GM23338 (cell line): ENCODE results near the gene FOXJ2. TPM values are rescaled to one million over a fixed set of nuclear protein-coding genes. Genes with fewer than 3 reads are reported as not detected.

ENCODE experiments used
- ATAC-seq: fragments of 200-7000 bp; cut with Tn5 transposase; 3 replicates; pipeline ENCODE4 v1.9.1; 2020
- DNase-seq: peaks from one replicate; pipeline ENCODE4 v3.0.0-alpha.2; 2015; ENCODE audit warnings: low spot score
- H2AFZ ChIP-seq: fragments of 200-600 bp; sonication (generic); 2 replicates; pipeline ENCODE4 v1.8.0; 2016; ENCODE audit warnings: antibody characterized with exemption, mild to moderate bottlenecking, moderate library complexity
- H3F3A ChIP-seq: fragments of 200-600 bp; sonication (generic); replicated peaks from 2 replicates; pipeline ENCODE4 v1.8.0; 2017; ENCODE audit warnings: antibody characterized with exemption, mixed run types, low read depth
- H3K27ac ChIP-seq: fragments of 200-600 bp; sonication (generic); 2 replicates; pipeline ENCODE4 v1.6.1; 2016; ENCODE audit warnings: low read depth
- H3K27me3 ChIP-seq: fragments of 200-600 bp; sonication (generic); 2 replicates; pipeline ENCODE4 v1.8.0; 2016; ENCODE audit warnings: mild to moderate bottlenecking, mixed run types, moderate library complexity; ENCODE audit not compliant: insufficient read depth
- H3K36me3 ChIP-seq: fragments of 200-600 bp; sonication (generic); 2 replicates; pipeline ENCODE4 v1.8.0; 2016; ENCODE audit warnings: mild to moderate bottlenecking; ENCODE audit not compliant: insufficient read depth
- H3K4me1 ChIP-seq: fragments of 200-600 bp; sonication (generic); 2 replicates; pipeline ENCODE4 v1.8.0; 2016; ENCODE audit warnings: mild to moderate bottlenecking, moderate library complexity; ENCODE audit not compliant: insufficient read depth
- H3K4me2 ChIP-seq: fragments of 200-600 bp; sonication (generic); 2 replicates; pipeline ENCODE4 v1.7.1; 2017; ENCODE audit warnings: mixed run types
- H3K4me3 ChIP-seq: fragments of 200-600 bp; sonication (generic); 2 replicates; pipeline ENCODE4 v1.6.1; 2016; ENCODE audit warnings: mixed run types
- H3K79me2 ChIP-seq: fragments of 200-600 bp; sonication (generic); replicated peaks from 2 replicates; pipeline ENCODE4 v1.8.0; 2017; ENCODE audit warnings: mild to moderate bottlenecking; ENCODE audit not compliant: insufficient read depth
- H3K9me2 ChIP-seq: fragments of 200-600 bp; sonication (generic); 2 replicates; pipeline ENCODE4 v1.8.0; 2017; ENCODE audit not compliant: insufficient read depth
- H4K20me1 ChIP-seq: fragments of 200-600 bp; sonication (generic); replicated peaks from 2 replicates; pipeline ENCODE4 v1.8.0; 2017; ENCODE audit warnings: mild to moderate bottlenecking; ENCODE audit not compliant: insufficient read depth
- H3K27ac Mint-ChIP-seq: 2 replicates; pipeline ENCODE4 v1.8.0; 2020; ENCODE audit warnings: inconsistent platforms, mild to moderate bottlenecking, moderate library complexity, mixed read lengths
- H3K27me3 Mint-ChIP-seq: 3 replicates; pipeline ENCODE4 v1.8.0; 2022; ENCODE audit warnings: low read depth, mild to moderate bottlenecking, moderate library complexity, mixed read lengths, inconsistent platforms; ENCODE audit not compliant: insufficient read depth, poor library complexity
- H3K36me3 Mint-ChIP-seq: 3 replicates; pipeline ENCODE4 v1.8.0; 2021; ENCODE audit warnings: low read depth, mild to moderate bottlenecking, inconsistent platforms, moderate library complexity, mixed read lengths
- H3K4me1 Mint-ChIP-seq: 3 replicates; pipeline ENCODE4 v1.8.0; 2020; ENCODE audit warnings: mild to moderate bottlenecking, inconsistent platforms, mixed read lengths
- H3K4me3 Mint-ChIP-seq: 3 replicates; pipeline ENCODE4 v1.8.0; 2021; ENCODE audit warnings: moderate library complexity, mild to moderate bottlenecking, inconsistent platforms, mixed read lengths
- H3K9me3 Mint-ChIP-seq: 3 replicates; pipeline ENCODE4 v1.8.0; 2020; ENCODE audit warnings: moderate library complexity, mild to moderate bottlenecking, inconsistent platforms, mixed read lengths
- EZH2 ChIP-seq: fragments of 200-600 bp; sonication (generic); IDR thresholded peaks from one replicate; pipeline ENCODE4 v1.8.0; 2017; ENCODE audit warnings: antibody characterized with exemption, mild to moderate bottlenecking, low read depth; ENCODE audit not compliant: unreplicated experiment
- NANOG ChIP-seq: IDR thresholded peaks from 2 replicates; pipeline ENCODE4 v1.6.1; 2016; ENCODE audit warnings: antibody characterized with exemption, borderline replicate concordance
- POLR2AphosphoS5 ChIP-seq: IDR thresholded peaks from 2 replicates; pipeline ENCODE4 v1.6.1; 2016; ENCODE audit warnings: antibody characterized with exemption, low read depth
- ZNF331 ChIP-seq: fragments of 250-450 bp; sonication (Bioruptor Pico); IDR thresholded peaks from 2 replicates; pipeline ENCODE4 v1.5.0; 2020; ENCODE audit warnings: low read depth, mild to moderate bottlenecking, moderate library complexity
- polyA plus RNA-seq: library from polyadenylated mRNA; unstranded; fragments of >200 nt; fragmentation: Nextera tagmentation; extraction: Ambion mirVana; gene quantifications from 2 replicates; pipeline ENCODE4 v1.2.1, GENCODE V29; 2016
- total RNA-seq: library from RNA; depleted of rRNA; stranded (reverse); fragments of >200 nt; shearing (Covaris generic); gene quantifications from 2 replicates; pipeline ENCODE4 v1.2.3, GENCODE V29; 2014
- TF ChIP-seq, protein P1 (sequence below): IDR thresholded peaks from 2 replicates; pipeline ENCODE4 v1.6.1; 2016; ENCODE audit warnings: antibody characterized with exemption
- TF ChIP-seq, protein P2 (sequence below): fragments of 250-450 bp; sonication (Bioruptor Pico); IDR thresholded peaks from 2 replicates; pipeline ENCODE4 v1.5.0; 2020; ENCODE audit warnings: mild to moderate bottlenecking, moderate library complexity

Gene FOXJ2
- total and polyA plus RNA-seq, 2 experiments from 2014 or later, result 4.9 to 10.4 TPM

DNA sequence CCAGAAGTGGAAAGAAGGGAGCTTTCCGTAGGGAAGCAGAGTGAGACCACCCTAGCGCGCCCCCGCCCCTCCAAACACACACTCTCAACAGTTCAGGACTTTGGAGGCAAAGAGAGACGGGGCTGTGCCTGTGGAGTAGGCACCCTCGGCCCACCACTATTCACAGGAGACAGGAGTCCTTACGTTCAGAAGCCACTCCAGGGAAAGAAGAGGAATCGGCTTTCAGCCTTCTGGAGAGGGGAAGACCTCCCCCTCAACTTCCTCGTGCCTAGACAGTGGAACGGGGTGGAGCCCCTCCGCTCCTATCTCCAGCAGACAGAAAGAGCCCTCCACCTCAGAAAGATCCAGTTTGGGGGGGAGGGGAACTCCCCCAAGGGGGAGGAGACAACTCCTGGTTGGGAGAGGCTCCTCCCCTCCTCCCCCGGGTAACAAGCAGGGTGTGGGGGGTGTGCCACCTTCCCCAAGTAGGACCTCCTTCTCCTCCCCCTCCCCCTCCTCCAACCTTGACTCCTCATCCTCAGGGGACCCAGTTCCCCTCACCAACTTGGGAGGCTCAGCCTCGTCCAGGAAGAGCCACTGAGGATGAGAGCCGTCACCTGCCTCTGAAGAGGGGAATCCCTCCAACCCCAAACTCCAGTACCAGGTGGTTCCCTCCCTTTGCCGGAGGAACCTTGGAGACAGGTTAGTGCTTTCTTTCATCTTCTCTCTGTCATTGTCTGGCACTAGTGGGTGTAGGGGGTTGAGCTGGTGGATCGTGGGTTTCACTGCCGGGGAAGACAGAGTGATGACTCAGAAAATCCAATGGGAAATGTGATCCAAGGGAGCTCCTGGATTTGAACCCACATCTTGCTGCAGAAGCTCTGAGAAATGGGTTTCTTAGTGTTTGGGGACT is 883 bp downstream of the FOXJ2 start:
- Histone ChIP-seq H2AFZ (peak overlapping the region; percentile 77), H3K4me2 (peak overlapping the region; percentile 99), H3K27ac (peak overlapping the region; percentile 86), H3K9me2 (no peaks in the 10 kb centered on the region), H3K79me2 (peaks cover 13% of the 10 kb centered on the region), H3F3A (peaks cover 17% of the 10 kb centered on the region; the same call in 1 of the 2 replicates), H3K4me3 (peak overlapping the region; percentile 88), H3K27me3 (no peaks in the 10 kb centered on the region), H3K36me3 (no peaks in the 10 kb centered on the region), H3K4me1 (peaks cover 57% of the 10 kb centered on the region), H4K20me1 (0 out of 2 replicates have a peak, but pooled peaks cover 4% of the 10 kb centered on the region)
- H3K27ac Mint-ChIP-seq, result no peak overlapping the region
- no peaks in the 10 kb centered on the region for H3K9me3 Mint-ChIP-seq
- TF ChIP-seq ZNF331 (CRISPR knock-in tag), result no peak
- peak; percentile 79 for TF ChIP-seq POLR2AphosphoS5
- TF ChIP-seq, protein P1, sequence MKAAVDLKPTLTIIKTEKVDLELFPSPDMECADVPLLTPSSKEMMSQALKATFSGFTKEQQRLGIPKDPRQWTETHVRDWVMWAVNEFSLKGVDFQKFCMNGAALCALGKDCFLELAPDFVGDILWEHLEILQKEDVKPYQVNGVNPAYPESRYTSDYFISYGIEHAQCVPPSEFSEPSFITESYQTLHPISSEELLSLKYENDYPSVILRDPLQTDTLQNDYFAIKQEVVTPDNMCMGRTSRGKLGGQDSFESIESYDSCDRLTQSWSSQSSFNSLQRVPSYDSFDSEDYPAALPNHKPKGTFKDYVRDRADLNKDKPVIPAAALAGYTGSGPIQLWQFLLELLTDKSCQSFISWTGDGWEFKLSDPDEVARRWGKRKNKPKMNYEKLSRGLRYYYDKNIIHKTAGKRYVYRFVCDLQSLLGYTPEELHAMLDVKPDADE, result 0 out of 2 replicates have a peak, but pooled peaks have one; percentile 39
- TF ChIP-seq NANOG, result 0 out of 2 replicates have a peak, but pooled peaks have one; percentile 6
- TF ChIP-seq EZH2, result no peak
- TF ChIP-seq, protein P2, sequence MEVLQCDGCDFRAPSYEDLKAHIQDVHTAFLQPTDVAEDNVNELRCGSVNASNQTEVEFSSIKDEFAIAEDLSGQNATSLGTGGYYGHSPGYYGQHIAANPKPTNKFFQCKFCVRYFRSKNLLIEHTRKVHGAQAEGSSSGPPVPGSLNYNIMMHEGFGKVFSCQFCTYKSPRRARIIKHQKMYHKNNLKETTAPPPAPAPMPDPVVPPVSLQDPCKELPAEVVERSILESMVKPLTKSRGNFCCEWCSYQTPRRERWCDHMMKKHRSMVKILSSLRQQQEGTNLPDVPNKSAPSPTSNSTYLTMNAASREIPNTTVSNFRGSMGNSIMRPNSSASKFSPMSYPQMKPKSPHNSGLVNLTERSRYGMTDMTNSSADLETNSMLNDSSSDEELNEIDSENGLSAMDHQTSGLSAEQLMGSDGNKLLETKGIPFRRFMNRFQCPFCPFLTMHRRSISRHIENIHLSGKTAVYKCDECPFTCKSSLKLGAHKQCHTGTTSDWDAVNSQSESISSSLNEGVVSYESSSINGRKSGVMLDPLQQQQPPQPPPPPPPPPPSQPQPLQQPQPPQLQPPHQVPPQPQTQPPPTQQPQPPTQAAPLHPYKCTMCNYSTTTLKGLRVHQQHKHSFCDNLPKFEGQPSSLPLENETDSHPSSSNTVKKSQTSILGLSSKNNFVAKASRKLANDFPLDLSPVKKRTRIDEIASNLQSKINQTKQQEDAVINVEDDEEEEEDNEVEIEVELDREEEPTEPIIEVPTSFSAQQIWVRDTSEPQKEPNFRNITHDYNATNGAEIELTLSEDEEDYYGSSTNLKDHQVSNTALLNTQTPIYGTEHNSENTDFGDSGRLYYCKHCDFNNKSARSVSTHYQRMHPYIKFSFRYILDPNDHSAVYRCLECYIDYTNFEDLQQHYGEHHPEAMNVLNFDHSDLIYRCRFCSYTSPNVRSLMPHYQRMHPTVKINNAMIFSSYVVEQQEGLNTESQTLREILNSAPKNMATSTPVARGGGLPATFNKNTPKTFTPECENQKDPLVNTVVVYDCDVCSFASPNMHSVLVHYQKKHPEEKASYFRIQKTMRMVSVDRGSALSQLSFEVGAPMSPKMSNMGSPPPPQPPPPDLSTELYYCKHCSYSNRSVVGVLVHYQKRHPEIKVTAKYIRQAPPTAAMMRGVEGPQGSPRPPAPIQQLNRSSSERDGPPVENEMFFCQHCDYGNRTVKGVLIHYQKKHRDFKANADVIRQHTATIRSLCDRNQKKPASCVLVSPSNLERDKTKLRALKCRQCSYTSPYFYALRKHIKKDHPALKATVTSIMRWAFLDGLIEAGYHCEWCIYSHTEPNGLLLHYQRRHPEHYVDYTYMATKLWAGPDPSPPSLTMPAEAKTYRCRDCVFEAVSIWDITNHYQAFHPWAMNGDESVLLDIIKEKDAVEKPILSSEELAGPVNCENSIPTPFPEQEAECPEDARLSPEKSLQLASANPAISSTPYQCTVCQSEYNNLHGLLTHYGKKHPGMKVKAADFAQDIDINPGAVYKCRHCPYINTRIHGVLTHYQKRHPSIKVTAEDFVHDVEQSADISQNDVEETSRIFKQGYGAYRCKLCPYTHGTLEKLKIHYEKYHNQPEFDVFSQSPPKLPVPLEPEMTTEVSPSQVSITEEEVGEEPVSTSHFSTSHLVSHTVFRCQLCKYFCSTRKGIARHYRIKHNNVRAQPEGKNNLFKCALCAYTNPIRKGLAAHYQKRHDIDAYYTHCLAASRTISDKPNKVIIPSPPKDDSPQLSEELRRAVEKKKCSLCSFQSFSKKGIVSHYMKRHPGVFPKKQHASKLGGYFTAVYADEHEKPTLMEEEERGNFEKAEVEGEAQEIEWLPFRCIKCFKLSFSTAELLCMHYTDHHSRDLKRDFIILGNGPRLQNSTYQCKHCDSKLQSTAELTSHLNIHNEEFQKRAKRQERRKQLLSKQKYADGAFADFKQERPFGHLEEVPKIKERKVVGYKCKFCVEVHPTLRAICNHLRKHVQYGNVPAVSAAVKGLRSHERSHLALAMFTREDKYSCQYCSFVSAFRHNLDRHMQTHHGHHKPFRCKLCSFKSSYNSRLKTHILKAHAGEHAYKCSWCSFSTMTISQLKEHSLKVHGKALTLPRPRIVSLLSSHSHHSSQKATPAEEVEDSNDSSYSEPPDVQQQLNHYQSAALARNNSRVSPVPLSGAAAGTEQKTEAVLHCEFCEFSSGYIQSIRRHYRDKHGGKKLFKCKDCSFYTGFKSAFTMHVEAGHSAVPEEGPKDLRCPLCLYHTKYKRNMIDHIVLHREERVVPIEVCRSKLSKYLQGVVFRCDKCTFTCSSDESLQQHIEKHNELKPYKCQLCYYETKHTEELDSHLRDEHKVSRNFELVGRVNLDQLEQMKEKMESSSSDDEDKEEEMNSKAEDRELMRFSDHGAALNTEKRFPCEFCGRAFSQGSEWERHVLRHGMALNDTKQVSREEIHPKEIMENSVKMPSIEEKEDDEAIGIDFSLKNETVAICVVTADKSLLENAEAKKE (CRISPR knock-in tag), result no peak
- H3K36me3 Mint-ChIP-seq, result no peaks in the 10 kb centered on the region
- ATAC-seq (peak; percentile 58), DNase-seq (peak; percentile 81)
- H3K4me1 Mint-ChIP-seq, result peaks cover 45% of the 10 kb centered on the region
- no peaks in the 10 kb centered on the region for H3K27me3 Mint-ChIP-seq
- peak overlapping the region; percentile 79 for H3K4me3 Mint-ChIP-seq
